GM21367 (cell line): Measurements from ENCODE around the gene PSMA8.
"Not testable (repeated sequence)": the region's sequence is repeated elsewhere in the genome, so short reads cannot be mapped to it uniquely, and the experiment has no call there.

Experiments used
- ATAC-seq: cut with Tn5 transposase; IDR thresholded peaks from one replicate; pipeline ENCODE4 v1.9.1; 2021; ENCODE audit not compliant: unreplicated experiment

The PSMA8 gene

DNA sequence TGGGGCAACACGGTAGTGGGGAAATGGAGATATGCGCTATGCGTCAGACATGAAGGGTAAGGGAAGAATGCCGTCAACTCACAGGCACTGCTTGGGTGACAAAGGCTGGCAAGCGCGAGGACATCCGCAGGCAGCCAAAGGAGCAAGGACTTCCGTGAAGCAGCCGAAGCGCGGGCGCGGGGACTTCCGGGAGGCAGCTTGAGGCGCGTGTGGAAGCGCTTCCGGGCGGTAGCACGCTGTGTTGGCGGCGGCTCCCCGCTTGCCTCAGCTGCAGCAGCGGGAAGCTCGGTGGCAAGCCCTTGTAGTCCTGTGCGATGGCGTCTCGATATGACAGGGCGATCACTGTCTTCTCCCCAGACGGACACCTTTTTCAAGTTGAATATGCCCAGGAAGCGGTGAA is at the start of gene PSMA8:
TSS of gene PSMA8 (plus strand) at position 218 of the 400 bp plus-strand sequence. CDS start at position 315, 97 bp downstream.
- peak; percentile 63 for ATAC-seq

GRCh38 chr18:26085056-26085455 is 48.6 kb upstream of the PSMA8 start:
- ATAC-seq = no peak

- ATAC-seq = no peak
These were observed 46.7 kb upstream of the PSMA8 start for GRCh38 chr18:26086959-26087358.

DNA sequence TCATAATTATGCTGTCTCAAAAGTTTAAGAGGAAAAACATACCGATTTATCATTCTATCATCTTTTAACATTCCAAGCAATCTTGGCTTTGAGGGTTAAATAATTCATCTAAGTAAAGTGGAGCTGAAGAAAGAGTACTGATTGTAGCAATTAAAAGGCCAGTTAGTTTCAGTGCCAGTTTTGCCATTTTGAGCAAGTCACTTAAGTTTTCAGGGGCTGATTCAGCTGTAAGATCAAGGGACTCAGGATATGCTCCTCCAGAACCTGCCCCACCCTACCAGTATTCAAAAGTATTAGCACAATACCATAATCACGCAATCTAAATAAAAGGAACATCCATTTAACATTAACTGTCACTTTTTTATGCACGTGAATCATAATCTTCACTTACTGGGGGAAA is 45.2 kb upstream of the PSMA8 start:
- no peak for ATAC-seq

GRCh38 chr18:26089293-26090129 is 44.2 kb upstream of the PSMA8 start:
- ATAC-seq = peak; percentile 1

DNA sequence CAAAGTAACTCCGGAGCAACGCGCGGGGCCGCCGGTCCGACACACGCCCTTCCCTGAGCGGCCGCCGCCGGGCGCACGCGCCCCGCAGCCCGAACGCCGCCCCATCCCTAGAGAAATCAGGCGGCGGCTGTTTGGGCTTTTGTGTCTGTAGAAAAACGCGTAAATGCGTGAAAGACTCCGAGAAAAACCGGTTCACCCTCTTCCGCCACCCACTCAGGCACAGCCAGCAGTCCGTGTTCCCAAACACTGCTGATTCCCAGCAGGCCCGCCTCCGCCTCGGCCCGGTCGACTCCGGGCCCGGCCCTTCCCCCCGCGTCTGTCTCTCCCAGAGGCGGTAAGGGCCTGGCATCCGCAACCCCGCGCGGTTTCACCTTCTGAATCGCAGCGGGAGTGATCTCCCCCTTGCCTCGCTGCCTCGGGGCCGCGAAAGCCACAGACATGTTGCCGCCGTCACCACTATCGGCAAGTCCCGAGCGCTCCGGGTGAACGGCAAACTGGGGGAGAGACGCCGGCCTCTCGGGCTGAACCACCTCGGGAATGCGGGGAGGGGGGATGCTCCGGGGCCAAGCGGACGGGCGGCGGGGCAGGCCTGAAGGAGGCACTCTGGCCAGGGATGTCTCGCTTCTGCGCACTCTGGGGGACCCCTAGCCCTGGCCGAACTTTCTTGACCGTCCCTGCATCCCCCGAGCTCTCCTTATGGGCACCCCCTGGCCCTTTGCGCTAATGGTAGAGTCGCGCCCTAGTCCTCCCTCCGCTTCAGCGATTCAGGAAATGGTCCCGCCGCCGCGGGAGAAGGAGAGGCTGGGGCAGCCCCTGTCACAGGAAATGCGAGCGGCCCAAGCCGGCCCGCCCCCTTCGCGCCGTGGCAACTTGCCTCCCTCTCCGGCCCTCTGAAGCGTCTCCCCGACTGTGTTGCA is 43.3 kb upstream of the PSMA8 start, which contains the start of gene SS18:
TSS of gene SS18 (minus strand) at position 484 of the 917 bp plus-strand sequence. CDS start at position 440, 44 bp downstream.
- peak; percentile 67 for ATAC-seq

- peak; percentile 34 for ATAC-seq
These were observed 42.5 kb upstream of the PSMA8 start for GRCh38 chr18:26091047-26091630.

DNA sequence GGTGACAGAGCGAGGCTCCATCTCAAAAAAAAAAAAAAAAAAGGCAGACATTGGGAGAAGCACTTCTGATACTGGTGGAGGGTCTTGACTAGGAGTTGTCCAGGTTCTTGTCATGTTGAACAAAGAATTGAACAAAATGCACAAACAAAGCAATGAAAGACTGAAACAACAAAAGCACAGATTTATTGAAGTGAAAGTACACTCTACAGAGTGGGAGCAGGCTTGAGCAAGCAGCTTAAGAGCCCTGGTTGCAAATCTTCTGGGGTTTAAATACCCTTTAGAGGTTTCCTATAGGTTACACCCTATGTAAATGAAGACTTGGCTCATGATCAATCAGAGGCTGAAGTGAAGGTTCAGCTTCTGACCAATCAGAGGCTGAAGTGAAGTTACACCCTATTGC is 36.8 kb upstream of the PSMA8 start:
- ATAC-seq = no peak

DNA sequence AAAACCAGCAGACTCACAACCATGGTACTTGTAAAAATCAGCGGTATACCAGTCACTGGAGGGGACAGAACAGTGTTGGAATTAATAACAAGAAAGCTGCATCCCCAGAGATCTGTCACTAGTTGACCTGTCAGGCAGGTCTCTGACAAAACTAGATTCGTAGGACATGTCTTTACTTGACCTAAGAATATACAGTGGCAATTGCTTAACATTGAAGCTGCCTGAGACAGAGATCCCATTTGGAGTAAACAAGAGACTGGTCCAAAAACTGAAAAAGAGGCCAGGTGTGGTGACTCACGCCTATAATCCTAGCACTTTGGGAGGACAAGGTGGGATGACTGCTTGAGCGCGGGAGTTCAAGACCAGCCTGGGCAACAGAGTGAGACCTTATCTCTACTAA is 36.1 kb upstream of the PSMA8 start:
- ATAC-seq = no peak

- no peak for ATAC-seq
These were observed 30.1 kb upstream of the PSMA8 start for GRCh38 chr18:26103579-26103978.

- ATAC-seq = no peak
These were observed 29.6 kb upstream of the PSMA8 start for GRCh38 chr18:26104035-26104434.

DNA sequence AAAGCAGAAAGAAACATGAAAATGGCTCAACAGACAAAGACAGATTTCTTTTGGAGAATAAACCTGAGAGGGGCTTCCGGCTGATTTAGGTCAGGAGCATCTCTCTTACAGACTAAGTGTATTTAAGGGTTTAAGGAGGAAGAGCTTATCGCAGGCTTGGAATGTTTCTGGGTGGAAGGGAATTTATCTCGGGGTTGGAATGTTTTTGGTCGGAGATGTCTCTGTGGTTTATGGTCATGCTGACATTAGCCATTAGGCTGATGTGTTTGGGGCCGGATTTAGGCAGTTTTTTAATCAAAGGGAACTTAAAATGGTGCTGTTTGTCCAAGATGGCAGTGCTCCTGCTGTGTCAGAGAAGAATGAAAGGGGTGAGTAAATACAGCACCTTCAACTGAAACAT is 14.4 kb upstream of the PSMA8 start:
- ATAC-seq = no peak

DNA sequence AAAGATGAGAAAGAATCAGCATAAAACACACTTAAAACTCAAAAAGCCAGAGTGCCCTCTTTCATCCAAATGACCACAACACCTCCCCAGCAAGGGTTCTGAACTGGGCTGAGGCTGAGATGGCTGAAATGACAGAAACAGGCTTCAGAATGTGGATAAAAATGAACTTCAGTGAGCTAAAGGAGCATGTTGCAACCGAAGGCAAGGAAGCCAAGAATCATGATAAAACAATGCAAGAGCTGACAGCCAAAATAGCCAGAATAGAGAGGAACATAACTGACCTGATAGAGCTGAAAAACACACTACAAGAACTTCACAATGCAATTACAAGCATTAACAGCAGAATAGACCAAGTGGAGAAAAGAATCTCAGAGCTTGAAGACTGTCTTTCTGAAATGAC is 12.2 kb upstream of the PSMA8 start:
- ATAC-seq = no peak

DNA sequence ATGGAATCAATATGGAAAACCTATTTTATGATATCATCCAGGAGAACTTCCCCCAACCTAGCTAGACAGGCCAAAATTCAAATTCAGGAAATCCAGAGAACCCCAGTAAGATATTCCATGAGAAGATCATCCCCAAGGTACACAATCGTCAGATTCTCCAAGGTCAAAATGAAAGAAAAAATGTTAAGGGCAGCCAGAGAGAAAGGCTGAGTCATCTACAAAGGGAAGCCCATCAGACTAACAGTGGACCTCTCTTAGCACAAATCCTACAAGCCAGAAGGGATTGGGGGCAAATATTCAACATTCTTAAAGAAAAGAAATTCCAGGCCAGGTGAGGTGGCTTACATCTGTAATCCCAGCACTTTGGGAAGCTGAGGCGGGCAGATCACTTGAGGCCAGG is 11.7 kb upstream of the PSMA8 start:
- not testable (repeated sequence) for ATAC-seq

- ATAC-seq = no peak
These were observed 5.9 kb upstream of the PSMA8 start for GRCh38 chr18:26127786-26128185.

DNA sequence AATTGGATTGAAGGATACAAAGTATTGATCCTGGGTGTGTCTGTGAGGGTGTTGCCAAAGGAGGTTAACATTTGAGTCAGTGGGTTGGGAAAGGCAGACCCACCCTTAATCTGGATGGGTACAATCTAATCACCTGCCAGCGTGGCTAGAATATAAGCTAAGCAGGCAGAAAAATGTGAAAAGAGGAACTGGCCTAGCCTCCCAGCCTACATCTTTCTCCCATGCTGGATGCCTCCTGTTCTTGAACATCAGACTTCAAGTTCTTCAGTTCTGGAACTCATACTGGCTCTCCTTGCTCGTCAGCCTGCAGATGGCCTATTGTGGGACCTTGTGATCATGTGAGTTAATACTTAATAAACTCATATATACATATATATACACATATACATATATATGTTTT is 5.5 kb upstream of the PSMA8 start:
- not testable (repeated sequence) for ATAC-seq

DNA sequence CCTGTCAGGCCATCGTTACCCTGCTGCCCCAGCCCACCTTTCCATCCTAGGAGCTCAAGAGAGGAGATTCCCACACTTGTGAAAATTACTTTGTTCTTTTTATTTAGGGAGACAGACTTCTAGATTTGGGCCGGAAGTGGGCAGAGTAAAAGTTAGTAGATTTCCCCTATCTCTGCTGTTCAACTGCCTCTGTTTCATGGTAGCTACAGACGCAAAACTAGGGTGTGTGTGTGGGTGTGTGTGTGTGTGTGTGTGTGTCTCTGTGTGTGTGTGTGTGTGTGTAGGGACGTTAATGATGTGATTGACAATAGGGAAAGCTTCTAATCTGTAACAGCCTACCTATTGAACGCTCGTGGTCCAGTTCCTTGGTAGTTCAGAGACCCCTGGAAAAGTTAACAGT is 438 bp downstream of the PSMA8 start:
- ATAC-seq = no peak

DNA sequence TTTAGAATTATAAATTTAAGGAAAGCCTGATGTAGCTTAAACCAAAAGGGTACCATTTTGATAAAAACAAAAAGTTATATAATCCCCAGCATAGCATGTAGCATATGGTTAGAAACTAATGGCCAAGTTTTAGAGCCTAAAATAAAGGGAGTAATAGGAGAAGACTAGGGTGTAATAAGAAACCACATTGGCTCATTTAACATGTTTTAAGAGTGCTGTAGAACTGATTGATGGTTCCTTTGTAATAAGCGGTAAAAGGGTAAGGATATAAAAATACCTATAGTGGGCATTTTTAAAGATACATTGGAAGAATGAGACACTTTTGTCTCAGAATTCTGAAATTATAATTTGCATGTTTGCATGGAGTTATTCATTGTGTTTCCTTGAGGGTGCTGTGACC is 1.9 kb downstream of the PSMA8 start:
- ATAC-seq = no peak

GRCh38 chr18:26157326-26157725 is 23.7 kb downstream of the PSMA8 start:
- no peak for ATAC-seq

- no peak for ATAC-seq
These were observed 25.7 kb downstream of the PSMA8 start for GRCh38 chr18:26159353-26159752.

- no peak for ATAC-seq
These were observed 30.9 kb downstream of the PSMA8 start for GRCh38 chr18:26164571-26164970.
